Measurements from ENCODE around the gene HSD17B12. TPM values are rescaled to one million over a fixed set of nuclear protein-coding genes. Genes with fewer than 3 reads are reported as not detected.
"Not testable (repeated sequence)": the region's sequence is repeated elsewhere in the genome, so short reads cannot be mapped to it uniquely, and the experiment has no call there.

HSD17B12 gene
- polyA plus RNA-seq, 4 donors = 77.8 to 108 (median 95.4) TPM

GRCh38 chr11:43738600-43739409, 58.3 kb downstream of the HSD17B12 start:
- peak in 2 of 4 donors; percentile 41 to 46 for DNase-seq (ENCODE audit: low read depth in 4 of 4, low spot score in 3 of 4)

GRCh38 chr11:43746670-43747069, 66.1 kb downstream of the HSD17B12 start:
- no peak for DNase-seq (ENCODE audit: low read depth in 4 of 4, low spot score in 3 of 4)

GRCh38 chr11:43747130-43747802, 66.7 kb downstream of the HSD17B12 start:
- no peak for DNase-seq (ENCODE audit: low read depth in 4 of 4, low spot score in 3 of 4)

- no peak for DNase-seq (ENCODE audit: low read depth in 4 of 4, low spot score in 3 of 4)
Observed at GRCh38 chr11:43748095-43748494, 67.6 kb downstream of the HSD17B12 start.

GRCh38 chr11:43751726-43752125, 71.2 kb downstream of the HSD17B12 start:
- DNase-seq (ENCODE audit: low read depth in 4 of 4, low spot score in 3 of 4) = no peak

- no peak for DNase-seq (ENCODE audit: low read depth in 4 of 4, low spot score in 3 of 4)
Observed at GRCh38 chr11:43756575-43756974, 76.0 kb downstream of the HSD17B12 start.

GRCh38 chr11:43758927-43759326, 78.4 kb downstream of the HSD17B12 start:
- no peak for DNase-seq (ENCODE audit: low read depth in 4 of 4, low spot score in 3 of 4)

- DNase-seq (ENCODE audit: low read depth in 4 of 4, low spot score in 3 of 4) = no peak
Observed at GRCh38 chr11:43760902-43761301, 80.4 kb downstream of the HSD17B12 start.

GRCh38 chr11:43765194-43765593, 84.7 kb downstream of the HSD17B12 start:
- DNase-seq (ENCODE audit: low read depth in 4 of 4, low spot score in 3 of 4) = no peak

GRCh38 chr11:43768654-43769053, 88.1 kb downstream of the HSD17B12 start:
- not testable (repeated sequence) for DNase-seq (ENCODE audit: low read depth in 4 of 4, low spot score in 3 of 4)

- no peak for DNase-seq (ENCODE audit: low read depth in 4 of 4, low spot score in 3 of 4)
Observed at GRCh38 chr11:43770173-43770572, 89.6 kb downstream of the HSD17B12 start.

GRCh38 chr11:43772733-43773132, 92.2 kb downstream of the HSD17B12 start:
- no peak for DNase-seq (ENCODE audit: low read depth in 4 of 4, low spot score in 3 of 4)

GRCh38 chr11:43774786-43775185, 94.2 kb downstream of the HSD17B12 start:
- no peak for DNase-seq (ENCODE audit: low read depth in 4 of 4, low spot score in 3 of 4)

- DNase-seq (ENCODE audit: low read depth in 4 of 4, low spot score in 3 of 4) = no peak
Observed at GRCh38 chr11:43779306-43779705, 98.8 kb downstream of the HSD17B12 start.

GRCh38 chr11:43784301-43784700, 103.8 kb downstream of the HSD17B12 start:
- no peak for DNase-seq (ENCODE audit: low read depth in 4 of 4, low spot score in 3 of 4)

- no peak for DNase-seq (ENCODE audit: low read depth in 4 of 4, low spot score in 3 of 4)
Observed at GRCh38 chr11:43784866-43785265, 104.3 kb downstream of the HSD17B12 start.

GRCh38 chr11:43785318-43785717, 104.8 kb downstream of the HSD17B12 start:
- DNase-seq (ENCODE audit: low read depth in 4 of 4, low spot score in 3 of 4) = no peak

GRCh38 chr11:43786016-43786415, 105.5 kb downstream of the HSD17B12 start:
- DNase-seq (ENCODE audit: low read depth in 4 of 4, low spot score in 3 of 4) = no peak

GRCh38 chr11:43787824-43788223, 107.3 kb downstream of the HSD17B12 start:
- no peak for DNase-seq (ENCODE audit: low read depth in 4 of 4, low spot score in 3 of 4)

- DNase-seq (ENCODE audit: low read depth in 4 of 4, low spot score in 3 of 4) = no peak
Observed at GRCh38 chr11:43788421-43788820, 107.9 kb downstream of the HSD17B12 start.

GRCh38 chr11:43789700-43790443, 109.3 kb downstream of the HSD17B12 start:
- DNase-seq (ENCODE audit: low read depth in 4 of 4, low spot score in 3 of 4) = no peak

All from right renal pelvis (tissue), 4 donors.